Ishikawa (cell line): Measurements from ENCODE around the gene EVC2.

Experiments used
- CEBPB ChIP-seq: IDR thresholded peaks from 2 replicates; pipeline ENCODE4 v1.6.1; 2012
- REST ChIP-seq: IDR thresholded peaks from 2 replicates; pipeline ENCODE4 v1.6.1; 2012; ENCODE audit warnings: low read depth, mild to moderate bottlenecking
- TAF1 ChIP-seq: IDR thresholded peaks from 2 replicates; pipeline ENCODE4 v1.6.1; 2012; ENCODE audit warnings: low read depth, mild to moderate bottlenecking

GRCh38 chr4:5742388-5742787 lies 34.0 kb upstream of the EVC2 start:
- no peak for TF ChIP-seq CEBPB
- TF ChIP-seq TAF1: no peak
- TF ChIP-seq REST: no peak
